Measurements from ENCODE around the gene ZNF626. TPM values are rescaled to one million over a fixed set of nuclear protein-coding genes. Genes with fewer than 3 reads are reported as not detected.
"Not testable (repeated sequence)": the region's sequence is repeated elsewhere in the genome, so short reads cannot be mapped to it uniquely, and the experiment has no call there.

ZNF626 gene
- total and polyA plus RNA-seq, 2 of the 4 experiments (the other 2 are of a cell fraction): 1.6 to 3.2 TPM

- H3K4me3 ChIP-seq (ENCODE audit: insufficient read depth, low read depth, low read length); H3K14ac ChIP-seq (replicated peaks; ENCODE audit: low read depth, low read length); ATAC-seq (ENCODE audit: low read depth); intact Hi-C loops (cut with micrococcal nuclease); H4K5ac ChIP-seq (ENCODE audit: low read depth, low read length); H2AK9ac ChIP-seq (replicated peaks; ENCODE audit: low read depth, low read length, poor library complexity); H2BK15ac ChIP-seq (ENCODE audit: low read depth, low read length); H3K27me3 ChIP-seq (ENCODE audit: control insufficient read depth, insufficient read depth, low read length); dilution Hi-C loops (cut with HindIII; ENCODE audit: low sequenced_read_pairs, unreplicated experiment); H3K4me1 ChIP-seq (ENCODE audit: control insufficient read depth, insufficient read depth, low read length); H3K23ac ChIP-seq (ENCODE audit: low read depth, low read length); H3K56ac ChIP-seq (ENCODE audit: extremely low read depth, insufficient read depth, low read length); H3K4me2 ChIP-seq (ENCODE audit: low read depth, low read length); H3K9ac ChIP-seq (ENCODE audit: low read depth, low read length); H3K79me1 ChIP-seq (ENCODE audit: low read depth in 1 of 2, low read length in 2 of 2); DNase-seq; H2BK5ac ChIP-seq (ENCODE audit: low read depth, low read length, poor library complexity, severe bottlenecking); H2BK120ac ChIP-seq (ENCODE audit: low read depth, low read length); POLR2A ChIA-PET (ENCODE audit: unreplicated experiment); H2AK5ac ChIP-seq (ENCODE audit: low read depth, low read length); CTCF ChIA-PET; H3K4ac ChIP-seq (ENCODE audit: low read depth, low read length); H4K91ac ChIP-seq (ENCODE audit: insufficient read depth, low read depth, low read length); H4K8ac ChIP-seq (ENCODE audit: low read depth in 2 of 2, low read length in 2 of 2); H4K20me1 ChIP-seq (ENCODE audit: insufficient read depth, low read length); H3K27ac ChIP-seq (ENCODE audit: insufficient read depth, low read length); H2AFZ ChIP-seq (replicated peaks; ENCODE audit: low read length, poor library complexity); H3K36me3 ChIP-seq (ENCODE audit: control insufficient read depth, insufficient read depth, low read length); H3K18ac ChIP-seq (ENCODE audit: low read depth, low read length); in situ Hi-C loops (cut with MboI; ENCODE audit: low sequenced_read_pairs); H2BK20ac ChIP-seq (ENCODE audit: low read depth, low read length); H3K9me1 ChIP-seq (ENCODE audit: insufficient read depth, low read length): not testable (repeated sequence)
- peaks cover 25% of the 10 kb centered on the region for H3K9me3 ChIP-seq (ENCODE audit: control insufficient read depth, insufficient read depth, low read length)
- WGBS, 2 experiments (ENCODE audit: extremely low coverage in 2 of 2, insufficient read length in 1 of 2): no CpG with 5 or more reads among the region's 2 CpGs
- TSS peak; percentile 15 for BruUV-seq (replicated peaks)
Observed at GRCh38 chr19:20624560-20624959, 36.8 kb downstream of the ZNF626 start.
